Thoracic aorta (tissue), 2 donors: ENCODE results near the gene BMERB1. TPM values are rescaled to one million over a fixed set of nuclear protein-coding genes. Genes with fewer than 3 reads are reported as not detected.

ENCODE experiments used
- ATAC-seq: fragments of 150-250 bp; one replicate; pipeline ENCODE4 v1.8.0; 2017; ENCODE audit warnings: low read depth; ENCODE audit not compliant: insufficient number of reproducible peaks, low FRiP score
- DNase-seq: peaks from one replicate; pipeline ENCODE4 v3.0.0-alpha.2; 2020; ENCODE audit warnings: low spot score
- H3K27ac ChIP-seq, 2 donors: fragments of 200-600 bp; sonication (generic); 1 replicate in 1 of 2; 2 replicates in 1 of 2; pipeline ENCODE4 v1.5.1; 2016; ENCODE audit warnings: mild to moderate bottlenecking in 2 of 2, moderate library complexity in 2 of 2
- H3K27me3 ChIP-seq: fragments of 200-600 bp; sonication (generic); replicated peaks from 2 replicates; pipeline ENCODE4 v1.6.0; 2016; ENCODE audit warnings: mild to moderate bottlenecking; ENCODE audit not compliant: insufficient read depth
- H3K36me3 ChIP-seq: fragments of 200-600 bp; sonication (generic); one replicate; pipeline ENCODE4 v1.5.1; 2016
- H3K4me1 ChIP-seq, 2 donors: fragments of 200-600 bp; sonication (generic); 1 replicate in 1 of 2; 2 replicates in 1 of 2; pipeline versions ENCODE4 v1.5.1 to v1.6.0; 2016; ENCODE audit warnings: low read depth in 2 of 2, mild to moderate bottlenecking in 1 of 2; ENCODE audit not compliant: control insufficient read depth in 1 of 2
- H3K4me3 ChIP-seq: fragments of 200-600 bp; sonication (generic); 2 replicates; pipeline ENCODE4 v1.5.1; 2016; ENCODE audit warnings: mild to moderate bottlenecking
- H3K9me3 ChIP-seq: fragments of 200-600 bp; sonication (generic); 2 replicates; pipeline ENCODE4 v1.5.1; 2016
- CTCF ChIP-seq: fragments of 200-600 bp; sonication (generic); IDR thresholded peaks from one replicate; pipeline ENCODE4 v1.5.1; 2019; ENCODE audit warnings: antibody characterized with exemption
- total RNA-seq, 2 donors: library from RNA; depleted of rRNA; stranded (reverse); fragments of >200 nt; gene quantifications; one replicate each; pipeline versions ENCODE4 v1.1.0 to v1.2.3, GENCODE V29; 2016

Gene BMERB1
- total RNA-seq, 2 donors from 2014 or later, result 75.1 to 95.2 TPM

- no peaks in the 10 kb centered on the region for H3K36me3 ChIP-seq
- H3K27me3 ChIP-seq, result no peaks in the 10 kb centered on the region
- no peaks in the 10 kb centered on the region for H3K4me1 ChIP-seq
- no peaks in the 10 kb centered on the region for H3K9me3 ChIP-seq
- TF ChIP-seq CTCF, result no peak
- no peak for ATAC-seq
- no peak overlapping the region for H3K27ac ChIP-seq
- no peak for DNase-seq
- no peak overlapping the region for H3K4me3 ChIP-seq
Observed at GRCh38 chr16:15523939-15524338, 89.6 kb downstream of the BMERB1 start.

GRCh38 chr16:15524966-15525365 is 90.6 kb downstream of the BMERB1 start:
- DNase-seq, result no peak

GRCh38 chr16:15526097-15526496 is 91.7 kb downstream of the BMERB1 start:
- no peak for ATAC-seq
- Histone ChIP-seq H3K36me3 (peaks cover 2% of the 10 kb centered on the region), H3K27ac (no peak overlapping the region), H3K9me3 (no peaks in the 10 kb centered on the region), H3K4me3 (no peak overlapping the region), H3K4me1 (no peaks in the 10 kb centered on the region), H3K27me3 (no peaks in the 10 kb centered on the region)
- TF ChIP-seq CTCF, result no peak
- DNase-seq, result no peak

More at GRCh38 chr16:15524966-15525365, 90.6 kb downstream of the BMERB1 start:
- Histone ChIP-seq H3K36me3 (no peaks in the 10 kb centered on the region), H3K4me1 (no peaks in the 10 kb centered on the region), H3K27ac (no peak overlapping the region), H3K4me3 (no peak overlapping the region), H3K27me3 (no peaks in the 10 kb centered on the region), H3K9me3 (no peaks in the 10 kb centered on the region)
- TF ChIP-seq CTCF, result no peak
- ATAC-seq, result no peak

- H3K27ac ChIP-seq, result no peak overlapping the region
Observed at GRCh38 chr16:15526731-15527130, 92.3 kb downstream of the BMERB1 start.

GRCh38 chr16:15529673-15530072 is 95.3 kb downstream of the BMERB1 start:
- ATAC-seq, result no peak
- no peak overlapping the region for H3K4me3 ChIP-seq
- TF ChIP-seq CTCF, result no peak

More at GRCh38 chr16:15526731-15527130, 92.3 kb downstream of the BMERB1 start:
- no peaks in the 10 kb centered on the region for H3K4me1 ChIP-seq
- H3K4me3 ChIP-seq, result no peak overlapping the region
- TF ChIP-seq CTCF, result no peak
- no peaks in the 10 kb centered on the region for H3K27me3 ChIP-seq
- H3K9me3 ChIP-seq, result no peaks in the 10 kb centered on the region
- peaks cover 2% of the 10 kb centered on the region for H3K36me3 ChIP-seq
- DNase-seq, result no peak
- ATAC-seq, result no peak

More at GRCh38 chr16:15529673-15530072, 95.3 kb downstream of the BMERB1 start:
- H3K9me3 ChIP-seq, result no peaks in the 10 kb centered on the region
- H3K36me3 ChIP-seq, result peaks cover 2% of the 10 kb centered on the region
- H3K27me3 ChIP-seq, result no peaks in the 10 kb centered on the region
- DNase-seq, result no peak
- H3K4me1 ChIP-seq, result no peaks in the 10 kb centered on the region
- H3K27ac ChIP-seq, result no peak overlapping the region
